ENCODE results near the gene ZNF611.
A peak's percentile ranks its signal among the peaks of the same experiment; 100 is the strongest.
"Not testable (repeated sequence)": the region's sequence is repeated elsewhere in the genome, so short reads cannot be mapped to it uniquely, and the experiment has no call there.

DNA sequence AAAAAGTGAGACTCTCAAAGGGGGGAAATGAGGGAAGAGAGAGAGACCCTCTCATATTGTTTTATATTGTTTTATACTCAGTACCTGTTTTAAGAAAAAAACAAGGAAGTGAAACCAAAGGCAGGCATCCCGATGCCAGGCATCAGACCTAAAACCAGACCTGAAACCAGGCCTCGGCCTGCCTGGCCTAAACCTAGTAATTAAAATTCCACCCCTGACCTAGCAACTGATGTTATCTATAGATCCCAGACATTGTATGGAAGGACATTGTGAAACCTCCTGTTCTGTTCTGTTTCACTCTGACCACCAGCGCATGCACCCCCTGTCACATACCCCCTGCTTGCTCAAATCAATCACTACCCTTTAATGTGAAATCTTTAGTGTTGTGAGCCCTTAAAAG is 40.6 kb downstream of the ZNF611 start:
- TF ChIP-seq POLR2A, POLR2AphosphoS5, TAF1, POU2F2 (IDR thresholded peaks at IDR 0.05; ENCODE audit: low read depth, low read length): not testable (repeated sequence)
- TF ChIP-seq SPI1 (IDR thresholded peaks at IDR 0.05; ENCODE audit: low read depth, low read length), result peak; percentile 49

Data from GM12891 (cell line).